ENCODE results near the gene JAK1.

DNA sequence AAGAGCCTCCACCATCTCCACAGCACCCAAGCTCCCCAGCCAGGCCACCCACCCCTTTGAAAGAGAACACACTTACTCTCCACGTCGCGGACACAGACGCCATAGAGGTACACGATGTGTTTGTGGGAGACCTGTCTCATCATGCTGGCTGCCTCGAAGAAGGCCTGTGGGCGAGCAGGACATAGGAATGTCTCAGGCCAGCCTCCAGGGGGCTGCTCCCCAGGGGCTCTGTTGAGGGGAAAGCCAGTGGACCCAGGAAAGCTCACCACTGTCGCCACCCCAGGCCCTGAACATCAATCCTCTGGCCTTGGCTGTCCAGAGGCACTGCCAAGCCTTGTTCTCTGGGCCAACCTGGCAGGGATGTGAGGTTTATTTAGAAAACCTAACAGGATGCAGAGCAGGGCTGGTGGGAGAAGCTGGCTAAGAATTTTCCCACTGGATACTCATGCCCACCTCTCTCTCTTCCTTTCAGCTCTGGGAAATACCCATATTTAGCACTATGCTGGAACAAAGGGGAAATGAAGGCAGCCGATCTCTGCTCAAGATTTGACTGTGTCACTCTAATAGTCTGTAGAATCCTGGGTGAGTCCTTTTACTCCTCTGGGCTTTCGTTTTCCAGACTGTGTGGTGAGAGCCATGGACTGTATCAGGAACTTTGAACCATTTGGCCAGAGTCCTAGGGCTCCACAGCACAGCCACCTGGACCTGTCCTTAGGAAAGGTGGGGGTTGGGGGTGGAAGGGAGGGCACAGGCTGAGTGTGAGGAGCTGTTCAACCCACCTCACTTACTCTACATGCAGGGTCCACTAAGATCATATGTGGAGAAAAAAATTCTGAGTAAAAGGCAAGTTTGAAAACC, 119.5 kb downstream of the JAK1 start:
- TF ChIP-seq POLR2A (IDR thresholded peaks at IDR 0.05; ENCODE audit: low read length) (no peak), GATA1 (IDR thresholded peaks at IDR 0.05; ENCODE audit: low read depth, low read length) (no peak)
